Stimulated activated CD4-positive, alpha-beta T cell treated with anti-CD3 and anti-CD28 coated beads, Interleukin-4, amount 100 ng/mL, for 24 hours (primary cell): ENCODE measurements around the gene ANGPTL4.

Experiments
- DNase-seq: peaks from one replicate; pipeline ENCODE4 v3.0.0-alpha.2; 2020

ANGPTL4 gene

DNA sequence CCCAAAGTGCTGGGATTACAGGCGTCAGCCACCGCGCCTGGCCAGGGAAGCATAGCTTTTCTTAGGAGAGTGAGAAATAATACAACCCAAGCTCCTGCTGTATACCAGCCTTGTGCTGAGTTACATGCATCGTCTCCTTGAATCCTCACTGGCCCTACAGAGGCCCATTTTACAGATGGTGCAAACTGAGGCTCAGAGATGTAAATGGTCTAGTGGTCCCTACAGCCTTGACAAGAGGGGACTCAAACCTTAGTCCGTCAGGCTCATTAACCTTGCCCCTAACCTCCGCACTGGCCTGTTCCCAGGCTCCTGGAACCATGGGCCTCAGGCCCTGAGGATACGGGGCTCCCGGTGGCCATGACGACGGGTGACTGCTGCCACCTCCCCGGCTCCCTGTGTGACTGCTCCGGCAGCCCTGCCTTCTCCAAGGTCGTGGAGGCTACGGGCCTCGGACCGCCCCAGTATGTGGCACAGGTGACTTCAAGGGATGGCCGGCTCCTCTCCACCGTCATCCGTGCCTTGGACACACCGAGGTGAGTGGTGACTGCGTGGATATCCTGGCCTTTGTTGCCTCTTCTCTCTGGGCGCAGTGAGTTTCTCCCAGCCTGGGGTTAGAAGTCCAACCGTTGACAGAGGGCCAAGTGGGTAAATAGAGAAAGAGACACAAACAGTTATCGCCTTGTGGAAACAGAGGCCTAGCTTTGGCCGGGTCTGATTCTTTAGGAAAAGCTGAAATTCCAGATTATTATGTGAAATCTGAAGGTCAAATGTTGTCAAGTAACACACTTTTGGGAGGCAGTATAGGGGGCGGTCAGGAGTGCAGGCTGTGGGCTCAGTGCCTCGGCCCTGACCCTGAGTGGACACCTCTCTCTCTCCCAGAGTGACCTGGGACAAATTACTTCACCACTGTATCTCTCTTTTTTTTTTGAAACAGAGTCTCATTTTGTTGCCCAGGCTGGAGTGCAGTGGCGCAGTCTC, 57.8 kb downstream of the ANGPTL4 start:
- DNase-seq = no peak

- no peak for DNase-seq
These were observed 59.9 kb downstream of the ANGPTL4 start for GRCh38 chr19:8423817-8424223.
